Heart right ventricle (tissue), 16 donors: ENCODE data around the gene BRI3BP. TPM values are rescaled to one million over a fixed set of nuclear protein-coding genes. Genes with fewer than 3 reads are reported as not detected.

Source experiments
- ATAC-seq, 8 donors: fragments of 200-7000 bp; cut with Tn5 transposase; one replicate each; pipeline ENCODE4 v1.9.1; 2020; ENCODE audit warnings: mild to moderate bottlenecking in 8 of 8, moderate library complexity in 8 of 8, moderate number of reproducible peaks in 1 of 8
- DNase-seq, 2 donors: peaks; one replicate each; pipeline ENCODE4 v3.0.0-alpha.2; 2020
- H3K27ac ChIP-seq, 10 donors: fragments of 200-600 bp; sonication (generic) in 2 of 10; one replicate each; pipeline versions ENCODE4 v1.5.0 to v1.8.0; 2020 to 2022; ENCODE audit warnings: mild to moderate bottlenecking in 3 of 10
- H3K27me3 ChIP-seq, 7 donors: fragments of 200-600 bp; one replicate each; pipeline ENCODE4 v1.8.0; 2021 to 2022; ENCODE audit warnings: mild to moderate bottlenecking in 2 of 7
- H3K36me3 ChIP-seq, 9 donors: fragments of 200-600 bp; sonication (generic) in 1 of 9; one replicate each; pipeline versions ENCODE4 v1.5.0 to v1.8.0; 2020 to 2022; ENCODE audit warnings: mild to moderate bottlenecking in 2 of 9
- H3K4me1 ChIP-seq, 9 donors: fragments of 200-600 bp; sonication (generic) in 1 of 9; one replicate each; pipeline versions ENCODE4 v1.5.0 to v1.8.0; 2020 to 2022; ENCODE audit warnings: mild to moderate bottlenecking in 4 of 9
- H3K4me3 ChIP-seq, 10 donors: fragments of 200-600 bp; sonication (generic) in 2 of 10; one replicate each; pipeline versions ENCODE4 v1.5.0 to v1.8.0; 2020 to 2022; ENCODE audit warnings: mild to moderate bottlenecking in 7 of 10, moderate library complexity in 2 of 10
- H3K9me3 ChIP-seq, 11 donors: fragments of 200-600 bp in 10 of 11; sonication (generic) in 2 of 11; one replicate each; pipeline versions ENCODE4 v1.5.0 to v1.8.0; 2013 to 2022; ENCODE audit warnings: mild to moderate bottlenecking in 2 of 11, control low read depth in 1 of 11, moderate library complexity in 1 of 11
- WGBS, 2 donors: extraction: QIAGEN DNeasy Blood & Tissue Kit; methylation state at CpG; one replicate each; pipeline ENCODE4 v1.1.7; 2013; ENCODE audit warnings: inconsistent platforms in 1 of 2; 5-methylcytosine and 5-hydroxymethylcytosine counted together
- intact Hi-C, 10 donors: fragments of 100-400 bp; cut with DNase I; formaldehyde crosslinking; loops; one replicate each; pipeline versions ENCODE4 v1.11.1 to v1.14.2; 2022
- polyA plus RNA-seq, 2 donors: library from polyadenylated mRNA; stranded (reverse); fragments of 200-250 nt; gene quantifications; one replicate each; pipeline ENCODE4 v1.2.3, GENCODE V29; 2013
- total RNA-seq, 10 donors: library from RNA; stranded (reverse); fragmentation: NEBNext Ultra II Directional in 3 of 10; extraction: Animal tissue kit (Norgen Biotek cat#: 25700) in 3 of 10; gene quantifications; one replicate each; pipeline versions ENCODE4 v1.2.1 to v1.2.4, GENCODE V29; 2021 to 2023
- TF ChIP-seq, protein P1 (sequence below), 9 donors: fragments of 200-600 bp; sonication (generic) in 2 of 9; IDR thresholded peaks; one replicate each; pipeline versions ENCODE4 v1.5.0 to v1.8.0; 2021 to 2022; ENCODE audit warnings: antibody characterized with exemption in 9 of 9, mild to moderate bottlenecking in 5 of 9, moderate library complexity in 1 of 9
- donor health status: Arrhythmogenic right ventricular cardiomyopathy.
- donor health status: ischemic (EF 13 %, LVEDD 7.1; RV severe dilation, severe dysfunction).
- donor health status: healthy with polysubstance abuse.
- donor health status: DM: no; HTN: yes; CAD: no.
- donor health status: DM: no; HTN: no; CAD: no.
- donor health status: ischemic (EF 25% LVEDD 6.9; RV normal size, moderate dysfunction).
- donor health status: ischemic (EF 25% LVEDD 5.7; RV mildly dilated, moderate dysfunction).
- donor health status: healthy.
- donor health status: DM: yes; HTN: yes; CAD: no.
- donor health status: Ischemic cardiomyopathy.
- donor health status: ischemic (EF 35%, LVEDD 5.7; RV mildly dilated, moderate dysfunction).
- donor health status: nonischemic (EF 11% LVEDD 7.7; RV severe dilation, severe dysfunction).
- donor health status: DM: yes; HTN: yes; CAD: no.
- donor health status: PGD.
- donor health status: ischemic (EF 29% LVEDD 5.4; RV normal size, mild dysfunction).
- donor health status: nonischemic (EF 23%, LVEDD 6.1; RV moderate dilation, normal function).

The BRI3BP gene
- total and polyA plus RNA-seq, 12 donors: 1.3 to 4.9 (median 3.7) TPM

DNA sequence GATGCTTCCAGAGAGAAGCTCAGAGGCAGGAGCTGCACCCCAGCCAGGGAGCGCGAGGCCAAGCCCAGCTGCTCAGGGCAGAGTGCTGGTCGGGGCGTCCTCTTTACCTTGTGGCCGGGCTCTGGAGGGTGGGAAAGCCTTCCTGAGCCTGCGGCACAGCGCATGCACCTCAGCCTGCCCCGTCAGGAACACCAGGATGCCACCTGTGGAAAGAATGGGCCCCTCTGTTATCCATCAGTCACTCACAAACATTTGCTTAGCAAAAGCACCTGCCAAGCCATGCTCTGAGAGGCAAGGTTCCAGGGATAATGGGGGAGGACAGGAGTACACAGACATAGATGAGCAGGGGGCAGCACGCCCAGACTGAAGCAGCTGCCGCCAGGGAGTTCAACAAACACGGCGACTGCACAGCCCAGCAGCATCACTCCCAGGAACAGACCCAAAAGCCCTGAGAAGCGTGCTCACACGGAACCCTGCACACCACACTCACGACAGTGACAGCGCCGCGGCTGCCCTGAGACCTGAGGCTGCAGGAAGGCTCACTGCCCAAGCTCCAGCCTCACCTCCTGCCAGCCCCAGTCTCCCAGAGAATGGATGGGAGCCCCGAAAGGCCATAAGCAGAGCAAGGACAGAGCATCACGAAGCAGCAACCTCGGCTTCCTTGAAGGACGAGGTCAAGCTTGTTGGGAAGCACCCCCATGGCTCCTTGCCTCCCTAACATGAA lies 26.3 kb upstream of the BRI3BP start:
- Histone ChIP-seq H3K27me3 (no peaks in the 10 kb centered on the region), H3K27ac (no peak overlapping the region), H3K9me3 (no peaks in the 10 kb centered on the region), H3K4me3 (no peak overlapping the region), H3K36me3 (peaks cover 0 to 100% (median 26%) of the 10 kb centered on the region in 9 donors), H3K4me1 (no peaks in the 10 kb centered on the region)
- 92 to 94% methylated on average over 22 of the region's 22 CpGs for WGBS, 2 donors
- TF ChIP-seq, protein P1, sequence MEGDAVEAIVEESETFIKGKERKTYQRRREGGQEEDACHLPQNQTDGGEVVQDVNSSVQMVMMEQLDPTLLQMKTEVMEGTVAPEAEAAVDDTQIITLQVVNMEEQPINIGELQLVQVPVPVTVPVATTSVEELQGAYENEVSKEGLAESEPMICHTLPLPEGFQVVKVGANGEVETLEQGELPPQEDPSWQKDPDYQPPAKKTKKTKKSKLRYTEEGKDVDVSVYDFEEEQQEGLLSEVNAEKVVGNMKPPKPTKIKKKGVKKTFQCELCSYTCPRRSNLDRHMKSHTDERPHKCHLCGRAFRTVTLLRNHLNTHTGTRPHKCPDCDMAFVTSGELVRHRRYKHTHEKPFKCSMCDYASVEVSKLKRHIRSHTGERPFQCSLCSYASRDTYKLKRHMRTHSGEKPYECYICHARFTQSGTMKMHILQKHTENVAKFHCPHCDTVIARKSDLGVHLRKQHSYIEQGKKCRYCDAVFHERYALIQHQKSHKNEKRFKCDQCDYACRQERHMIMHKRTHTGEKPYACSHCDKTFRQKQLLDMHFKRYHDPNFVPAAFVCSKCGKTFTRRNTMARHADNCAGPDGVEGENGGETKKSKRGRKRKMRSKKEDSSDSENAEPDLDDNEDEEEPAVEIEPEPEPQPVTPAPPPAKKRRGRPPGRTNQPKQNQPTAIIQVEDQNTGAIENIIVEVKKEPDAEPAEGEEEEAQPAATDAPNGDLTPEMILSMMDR (IDR thresholded peaks at IDR 0.05): no peak
- no peak for ATAC-seq
- no peak for DNase-seq
- intact Hi-C loops: no loop called here

DNA sequence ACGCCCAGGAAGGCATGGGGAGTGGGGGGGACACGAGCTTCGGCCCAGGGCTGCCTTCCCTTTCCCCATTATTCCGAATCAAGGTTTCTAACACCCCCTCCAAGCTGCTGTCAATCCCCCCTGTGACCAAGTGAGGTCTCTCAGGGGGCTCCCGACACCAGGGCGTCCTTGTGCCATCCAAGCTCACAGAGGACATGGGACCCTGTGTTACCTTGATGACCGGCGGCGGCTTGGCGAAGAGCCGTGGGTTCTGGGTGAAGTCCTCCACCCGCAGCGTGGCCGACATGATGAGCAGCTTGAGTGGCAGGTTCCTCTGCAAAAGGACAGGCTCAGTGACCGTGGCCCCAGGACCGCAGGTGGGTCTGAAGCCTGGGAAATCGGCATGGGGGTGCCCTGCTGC lies 24.8 kb upstream of the BRI3BP start:
- no peak overlapping the region for H3K27ac ChIP-seq
- no peak for ATAC-seq
- intact Hi-C loops: no loop called here
- no peaks in the 10 kb centered on the region for H3K9me3 ChIP-seq
- 86 to 90% methylated on average over 17 of the region's 17 CpGs for WGBS, 2 donors
- H3K36me3 ChIP-seq: peaks cover 0 to 96% (median 26%) of the 10 kb centered on the region in 9 donors
- H3K4me3 ChIP-seq: no peak overlapping the region
- DNase-seq: no peak
- H3K27me3 ChIP-seq: no peaks in the 10 kb centered on the region
- TF ChIP-seq, protein P1 (IDR thresholded peaks at IDR 0.05): no peak
- H3K4me1 ChIP-seq: no peaks in the 10 kb centered on the region

DNA sequence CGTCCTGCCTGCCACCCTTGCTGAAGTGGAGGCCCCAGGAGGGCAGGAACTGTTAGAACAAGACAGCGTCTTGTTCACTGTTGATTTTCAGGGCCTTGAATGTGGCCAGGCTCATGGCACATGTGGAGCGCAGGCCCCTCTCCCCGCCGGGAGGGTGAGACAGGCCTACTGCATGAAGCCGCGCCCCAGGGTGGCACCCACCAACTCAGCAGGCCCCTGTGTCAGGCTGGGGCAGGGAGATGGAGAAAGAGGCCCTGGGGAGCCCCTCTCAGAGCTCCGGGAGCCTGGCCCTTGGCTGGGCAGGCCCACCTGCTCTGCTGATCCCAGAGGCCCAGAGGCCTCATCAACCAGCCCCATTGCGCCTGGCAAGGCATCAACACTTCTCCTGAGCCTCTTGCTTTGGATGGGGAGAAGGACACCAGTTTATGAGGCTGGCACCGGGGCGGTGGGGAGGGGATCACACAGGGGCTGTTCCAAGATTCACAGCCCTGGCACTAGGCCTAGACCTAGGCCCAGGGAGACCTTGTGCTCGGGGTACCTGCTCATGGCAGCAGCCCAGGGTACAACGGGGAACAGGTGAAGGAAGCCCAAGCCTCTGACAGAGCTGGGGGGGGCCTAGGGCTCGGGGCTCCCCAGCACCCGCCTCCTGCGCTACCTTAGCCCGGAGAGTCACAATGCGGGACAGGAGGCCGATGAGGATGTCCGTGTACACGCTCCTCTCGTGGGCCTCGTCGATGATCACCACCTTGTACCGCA lies 22.6 kb upstream of the BRI3BP start:
- DNase-seq (no peak), ATAC-seq (peak in 2 of 8 donors; percentile 10 to 16)
- intact Hi-C loops: no loop called here
- Histone ChIP-seq H3K9me3 (no peaks in the 10 kb centered on the region), H3K4me3 (no peak overlapping the region), H3K36me3 (peaks cover 0 to 93% (median 28%) of the 10 kb centered on the region in 9 donors), H3K27me3 (no peaks in the 10 kb centered on the region), H3K4me1 (no peaks in the 10 kb centered on the region), H3K27ac (no peak overlapping the region)
- whole genome bisulfite sequencing, 2 donors: 91 to 98% methylated on average over 25 of the region's 25 CpGs
- TF ChIP-seq, protein P1 (IDR thresholded peaks at IDR 0.05): no peak

DNA sequence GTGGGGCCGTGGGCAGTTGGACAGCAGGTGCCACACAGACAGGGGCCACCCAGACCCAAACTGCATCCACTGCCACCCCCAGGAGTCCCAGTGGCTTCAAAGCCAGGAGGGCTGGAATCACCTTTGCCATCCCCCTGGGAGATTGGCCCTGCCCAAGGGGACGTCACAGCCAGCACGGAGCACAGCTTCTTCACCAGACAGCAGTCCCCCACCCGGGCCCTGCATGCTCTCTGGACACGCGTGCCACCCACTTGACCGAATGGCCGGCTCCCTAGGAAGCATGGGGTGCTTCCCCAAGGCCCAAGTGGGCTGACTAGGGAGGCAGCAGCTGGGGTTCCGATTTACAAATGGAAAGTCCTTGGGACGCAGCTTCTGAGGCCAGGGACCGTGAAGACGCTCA lies 21.8 kb upstream of the BRI3BP start:
- Histone ChIP-seq H3K9me3 (no peaks in the 10 kb centered on the region), H3K36me3 (peaks cover 0 to 93% (median 36%) of the 10 kb centered on the region in 9 donors), H3K27me3 (no peaks in the 10 kb centered on the region), H3K4me1 (no peaks in the 10 kb centered on the region), H3K27ac (no peak overlapping the region), H3K4me3 (no peak overlapping the region)
- intact Hi-C loops: no loop called here
- DNase-seq: no peak
- TF ChIP-seq, protein P1 (IDR thresholded peaks at IDR 0.05): no peak
- 86 to 90% methylated on average over 12 of the region's 12 CpGs for WGBS, 2 donors
- no peak for ATAC-seq
